Liver (tissue), 3 donors: ENCODE data around the gene TMEM53.

ENCODE experiments used
- RAD21 ChIP-seq, 2 donors: IDR thresholded peaks; 2 replicates each; pipeline ENCODE4 v1.6.1; 2016; ENCODE audit warnings: antibody characterized with exemption in 2 of 2, mild to moderate bottlenecking in 2 of 2
- TF ChIP-seq, protein P1 (sequence below): fragments of 150-350 bp; IDR thresholded peaks from 2 replicates; pipeline ENCODE4 v1.5.1; 2017; ENCODE audit warnings: improper control_type of control experiment, low read depth, low read length; ENCODE audit not compliant: missing input control
- TF ChIP-seq, protein P2 (sequence below): IDR thresholded peaks from 2 replicates; pipeline ENCODE4 v1.6.1; 2016; ENCODE audit warnings: antibody characterized with exemption
- donor health status: healthy.
- donor health status: healthy.

DNA sequence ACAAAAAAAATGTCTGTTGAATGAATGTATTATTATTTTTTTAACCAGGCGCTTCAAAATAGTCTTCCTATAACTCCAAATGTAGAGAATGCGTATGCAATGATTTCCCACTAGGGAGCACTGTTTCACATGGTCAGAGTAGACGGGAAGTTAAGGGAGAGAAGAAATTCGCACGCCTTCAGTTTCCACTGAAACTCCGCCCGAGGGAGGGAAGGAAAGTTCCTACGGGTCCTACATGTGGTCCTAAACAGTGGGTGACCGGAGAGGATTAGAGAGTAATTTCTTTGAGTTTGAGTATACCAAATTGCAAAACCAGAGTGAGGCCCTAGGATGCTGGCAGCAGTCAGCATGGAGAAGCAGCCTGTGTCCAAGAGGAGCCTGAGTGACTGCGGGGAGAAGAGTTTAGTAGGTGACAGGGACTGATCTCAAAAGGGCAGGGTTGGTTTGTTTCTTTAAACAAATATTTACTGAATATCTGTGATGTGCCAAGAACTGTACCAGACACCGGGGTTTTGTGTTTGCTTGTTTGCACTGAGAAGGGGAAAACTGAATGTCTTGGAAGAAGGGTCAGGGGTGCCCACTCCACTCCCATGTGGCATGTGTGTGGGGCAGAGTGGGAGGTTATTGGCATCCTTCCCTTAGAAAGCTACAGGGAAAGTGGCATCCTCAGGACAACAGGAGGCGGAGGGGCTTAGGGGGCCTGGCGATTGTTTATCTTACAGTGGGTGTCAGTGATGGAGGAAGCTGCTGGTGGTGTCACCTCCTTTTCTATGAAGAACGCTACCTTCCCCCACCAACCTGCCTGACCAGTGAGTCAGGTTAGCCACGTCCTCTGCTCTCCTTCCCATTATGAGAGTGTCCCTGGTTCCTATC lies 33.9 kb upstream of the TMEM53 start:
- TF ChIP-seq, protein P1, sequence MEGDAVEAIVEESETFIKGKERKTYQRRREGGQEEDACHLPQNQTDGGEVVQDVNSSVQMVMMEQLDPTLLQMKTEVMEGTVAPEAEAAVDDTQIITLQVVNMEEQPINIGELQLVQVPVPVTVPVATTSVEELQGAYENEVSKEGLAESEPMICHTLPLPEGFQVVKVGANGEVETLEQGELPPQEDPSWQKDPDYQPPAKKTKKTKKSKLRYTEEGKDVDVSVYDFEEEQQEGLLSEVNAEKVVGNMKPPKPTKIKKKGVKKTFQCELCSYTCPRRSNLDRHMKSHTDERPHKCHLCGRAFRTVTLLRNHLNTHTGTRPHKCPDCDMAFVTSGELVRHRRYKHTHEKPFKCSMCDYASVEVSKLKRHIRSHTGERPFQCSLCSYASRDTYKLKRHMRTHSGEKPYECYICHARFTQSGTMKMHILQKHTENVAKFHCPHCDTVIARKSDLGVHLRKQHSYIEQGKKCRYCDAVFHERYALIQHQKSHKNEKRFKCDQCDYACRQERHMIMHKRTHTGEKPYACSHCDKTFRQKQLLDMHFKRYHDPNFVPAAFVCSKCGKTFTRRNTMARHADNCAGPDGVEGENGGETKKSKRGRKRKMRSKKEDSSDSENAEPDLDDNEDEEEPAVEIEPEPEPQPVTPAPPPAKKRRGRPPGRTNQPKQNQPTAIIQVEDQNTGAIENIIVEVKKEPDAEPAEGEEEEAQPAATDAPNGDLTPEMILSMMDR: peak; percentile 31
- TF ChIP-seq, protein P2, sequence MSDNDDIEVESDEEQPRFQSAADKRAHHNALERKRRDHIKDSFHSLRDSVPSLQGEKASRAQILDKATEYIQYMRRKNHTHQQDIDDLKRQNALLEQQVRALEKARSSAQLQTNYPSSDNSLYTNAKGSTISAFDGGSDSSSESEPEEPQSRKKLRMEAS: no peak
- TF ChIP-seq RAD21 (IDR thresholded peaks at IDR 0.05): peak; percentile 38 to 42
